HUDEP-2 (cell line): ENCODE results near the gene SNPH.
"Not testable (repeated sequence)": the region's sequence is repeated elsewhere in the genome, so short reads cannot be mapped to it uniquely, and the experiment has no call there.

Source experiments
- DNase-seq, 76 experiments: peaks; one replicate each; lab custom pipeline; 2025; ENCODE audit not compliant: unreplicated experiment in 76 of 76; lab: John Stamatoyannopoulos, UW

Gene SNPH

GRCh38 chr20:1335961-1336698, 70.0 kb downstream of the SNPH start:
- DNase-seq: no peak

GRCh38 chr20:1336699-1337367, 70.7 kb downstream of the SNPH start:
- DNase-seq: no peak

- DNase-seq: no peak
Measured at GRCh38 chr20:1337441-1337840, 71.3 kb downstream of the SNPH start.

- DNase-seq: no peak
Measured at GRCh38 chr20:1338096-1338495, 72.0 kb downstream of the SNPH start.

- DNase-seq: no peak
Measured at GRCh38 chr20:1338801-1339200, 72.7 kb downstream of the SNPH start.

- DNase-seq: no peak
Measured at GRCh38 chr20:1341561-1342265, 75.6 kb downstream of the SNPH start.

GRCh38 chr20:1343446-1344124, 77.5 kb downstream of the SNPH start:
- DNase-seq: not testable (repeated sequence)

GRCh38 chr20:1345030-1345755, 79.1 kb downstream of the SNPH start:
- DNase-seq: no peak

GRCh38 chr20:1345756-1346093, 79.6 kb downstream of the SNPH start:
- DNase-seq: no peak

- DNase-seq: no peak
Measured at GRCh38 chr20:1346315-1346969, 80.3 kb downstream of the SNPH start.

GRCh38 chr20:1353956-1354355, 87.9 kb downstream of the SNPH start:
- no peak for DNase-seq

GRCh38 chr20:1357921-1358671, 92.0 kb downstream of the SNPH start:
- no peak for DNase-seq
